WTC11 (cell line): Measurements from ENCODE around the gene ASPN. TPM values are rescaled to one million over a fixed set of nuclear protein-coding genes. Genes with fewer than 3 reads are reported as not detected.

ENCODE experiments used
- ATAC-seq: fragments of 200-7000 bp; cut with Tn5 transposase; 2 replicates; pipeline ENCODE4 v1.10.0; 2021; ENCODE audit warnings: mild to moderate bottlenecking, moderate library complexity
- CTCF ChIA-PET: fragments of 300-600 bp; sonication (Branson Sonifier 250); formaldehyde crosslinking; loops from one replicate; lab custom pipeline; 2021; ENCODE audit warnings: antibody characterized with exemption; lab: Charles Lee
- POLR2A ChIA-PET: fragments of 350-600 bp; sonication (Branson Sonifier 250); formaldehyde crosslinking; loops from one replicate; lab custom pipeline; 2021; ENCODE audit warnings: antibody characterized with exemption; lab: Charles Lee
- DNase-seq: peaks from one replicate; pipeline ENCODE4 v3.0.0; 2021; ENCODE audit warnings: low spot score
- H3K27ac Mint-ChIP-seq: 2 replicates; pipeline ENCODE4 v1.8.0; 2021; ENCODE audit warnings: mixed read lengths
- H3K27me3 Mint-ChIP-seq: 2 replicates; pipeline ENCODE4 v1.8.0; 2021; ENCODE audit warnings: low read depth, mild to moderate bottlenecking, moderate library complexity, mixed read lengths
- H3K36me3 Mint-ChIP-seq: 2 replicates; pipeline ENCODE4 v1.8.0; 2021; ENCODE audit warnings: mixed read lengths
- H3K4me1 Mint-ChIP-seq: 2 replicates; pipeline ENCODE4 v1.8.0; 2022; ENCODE audit warnings: mixed read lengths
- H3K4me3 Mint-ChIP-seq: 2 replicates; pipeline ENCODE4 v1.8.0; 2021; ENCODE audit warnings: mild to moderate bottlenecking, moderate library complexity, mixed read lengths
- H3K9me3 Mint-ChIP-seq: 2 replicates; pipeline ENCODE4 v1.8.0; 2021; ENCODE audit warnings: mixed read lengths
- ATF1 ChIP-seq: sonication (generic); formaldehyde crosslinking; IDR thresholded peaks from 2 replicates; pipeline ENCODE4 v1.8.1; 2023; ENCODE audit warnings: mild to moderate bottlenecking, moderate library complexity, missing genetic modification reagents
- FOXK1 ChIP-seq: sonication (generic); formaldehyde crosslinking; IDR thresholded peaks from 2 replicates; pipeline ENCODE4 v1.8.0; 2022; ENCODE audit warnings: mild to moderate bottlenecking, moderate library complexity, missing genetic modification reagents
- FOXP1 ChIP-seq: sonication (generic); formaldehyde crosslinking; IDR thresholded peaks from 2 replicates; pipeline ENCODE4 v1.8.0; 2022; ENCODE audit warnings: missing genetic modification reagents, mild to moderate bottlenecking, moderate library complexity, borderline replicate concordance
- GABPB1 ChIP-seq: sonication (generic); formaldehyde crosslinking; IDR thresholded peaks from 2 replicates; pipeline ENCODE4 v1.8.1; 2023; ENCODE audit warnings: mild to moderate bottlenecking, missing genetic modification reagents
- GTF2I ChIP-seq: fragments of 250-450 bp; sonication (Bioruptor Pico); conservative IDR thresholded peaks from 2 replicates; pipeline ENCODE4 v1.4.0; 2021; ENCODE audit warnings: mild to moderate bottlenecking
- HMGXB4 ChIP-seq: sonication (generic); formaldehyde crosslinking; IDR thresholded peaks from 2 replicates; pipeline ENCODE4 v1.8.1; 2023; ENCODE audit warnings: mild to moderate bottlenecking, moderate library complexity, missing genetic modification reagents
- JAZF1 ChIP-seq: fragments of 250-450 bp; sonication (Bioruptor Pico); IDR thresholded peaks from 2 replicates; pipeline ENCODE4 v1.9.0; 2021; ENCODE audit warnings: moderate library complexity, mild to moderate bottlenecking, inconsistent platforms
- MLX ChIP-seq: sonication (generic); formaldehyde crosslinking; IDR thresholded peaks from 2 replicates; pipeline ENCODE4 v1.8.1; 2023; ENCODE audit warnings: mild to moderate bottlenecking, missing genetic modification reagents, moderate library complexity
- NFE2L1 ChIP-seq: sonication (generic); formaldehyde crosslinking; IDR thresholded peaks from 2 replicates; pipeline ENCODE4 v1.8.1; 2023; ENCODE audit warnings: missing genetic modification reagents
- NFYB ChIP-seq: sonication (generic); formaldehyde crosslinking; conservative IDR thresholded peaks from 2 replicates; pipeline ENCODE4 v1.8.0; 2022; ENCODE audit warnings: low read depth, missing genetic modification reagents
- NR3C1 ChIP-seq: sonication (generic); formaldehyde crosslinking; conservative IDR thresholded peaks from 2 replicates; pipeline ENCODE4 v1.8.1; 2023; ENCODE audit warnings: low read depth, mild to moderate bottlenecking, missing genetic modification reagents
- RELA ChIP-seq: sonication (generic); formaldehyde crosslinking; IDR thresholded peaks from 2 replicates; pipeline ENCODE4 v1.8.1; 2022; ENCODE audit warnings: missing genetic modification reagents, mild to moderate bottlenecking, borderline replicate concordance
- SMAD3 ChIP-seq: sonication (generic); formaldehyde crosslinking; IDR thresholded peaks from 2 replicates; pipeline ENCODE4 v1.8.0; 2022; ENCODE audit warnings: missing genetic modification reagents, mild to moderate bottlenecking, borderline replicate concordance
- SOX15 ChIP-seq: fragments of 250-450 bp; sonication (Bioruptor Pico); IDR thresholded peaks from 2 replicates; pipeline ENCODE4 v1.9.0; 2021; ENCODE audit warnings: mild to moderate bottlenecking
- TEAD4 ChIP-seq: sonication (generic); formaldehyde crosslinking; IDR thresholded peaks from 2 replicates; pipeline ENCODE4 v1.8.0; 2022; ENCODE audit warnings: mild to moderate bottlenecking, missing genetic modification reagents
- ZNF121 ChIP-seq: sonication (generic); formaldehyde crosslinking; IDR thresholded peaks from 2 replicates; pipeline ENCODE4 v1.8.0; 2023; ENCODE audit warnings: missing genetic modification reagents
- ZNF671 ChIP-seq: fragments of 250-450 bp; sonication (Bioruptor Pico); IDR thresholded peaks from 2 replicates; pipeline ENCODE4 v1.8.0; 2021; ENCODE audit warnings: mild to moderate bottlenecking
- total RNA-seq: library from RNA; stranded (reverse); gene quantifications from 3 replicates; pipeline ENCODE4 v1.2.3, GENCODE V29; 2021
- TF ChIP-seq, protein P1 (sequence below): fragments of 250-450 bp; sonication (Bioruptor Pico); IDR thresholded peaks from 2 replicates; pipeline ENCODE4 v1.9.0; 2021; ENCODE audit warnings: mild to moderate bottlenecking
- TF ChIP-seq, protein P2 (sequence below): sonication (generic); formaldehyde crosslinking; IDR thresholded peaks from 2 replicates; pipeline ENCODE4 v1.8.0; 2022; ENCODE audit warnings: missing genetic modification reagents
- TF ChIP-seq, protein P3 (sequence below): fragments of 250-450 bp; sonication (Bioruptor Pico); IDR thresholded peaks from 2 replicates; pipeline ENCODE4 v1.9.0; 2021; ENCODE audit warnings: moderate library complexity, mild to moderate bottlenecking, inconsistent platforms, borderline replicate concordance
- TF ChIP-seq, protein P4 (sequence below): fragments of 250-450 bp; sonication (Bioruptor Pico); IDR thresholded peaks from 2 replicates; pipeline ENCODE4 v2.1.2; 2022; ENCODE audit warnings: mild to moderate bottlenecking, moderate library complexity

The ASPN gene
- total RNA-seq, 1 experiment from 2014 or later = not detected

DNA sequence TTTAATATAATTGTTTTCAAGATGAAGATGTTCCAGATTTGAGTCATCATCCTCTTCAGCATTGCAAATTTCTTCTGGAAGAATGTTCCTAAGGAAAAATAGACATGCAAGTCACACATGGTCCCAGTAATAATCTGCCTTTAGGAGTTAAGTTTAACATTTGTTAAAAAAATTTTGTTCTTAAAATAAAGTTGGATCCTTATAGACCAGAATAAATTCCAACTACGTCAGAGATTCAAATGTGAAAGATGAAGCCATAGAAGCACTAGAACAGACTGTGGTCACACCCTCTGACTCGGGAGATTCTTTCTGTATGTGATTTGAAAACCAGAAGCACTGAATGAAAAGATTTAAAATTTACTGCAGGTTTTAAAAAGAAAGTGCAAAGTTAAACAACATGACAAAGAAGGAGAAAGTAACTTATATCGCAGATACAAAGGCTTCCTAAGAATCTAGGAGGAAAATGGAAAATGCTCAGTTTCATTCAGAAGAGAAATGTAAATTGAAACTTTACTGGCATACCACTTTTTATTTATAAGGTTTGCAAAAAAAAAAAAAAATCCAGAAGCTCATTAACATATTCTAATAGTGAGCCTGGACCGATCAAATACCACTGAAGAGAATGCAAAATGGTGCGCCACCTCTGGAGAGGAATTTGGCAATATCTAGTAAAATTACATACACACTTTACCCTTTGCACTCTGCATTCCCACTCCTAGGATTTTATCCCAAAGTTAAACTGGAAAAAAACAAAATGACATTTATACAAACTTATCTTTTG is 14.3 kb upstream of the ASPN start:
- DNase-seq = no peak
- no peak overlapping the region for H3K27ac Mint-ChIP-seq
- no peak for TF ChIP-seq FOXK1
- TF ChIP-seq NFYB (CRISPR knock-in tag) = no peak
- no peak for TF ChIP-seq ZNF121 (CRISPR knock-in tag)
- no peak for TF ChIP-seq RELA (CRISPR knock-in tag)
- TF ChIP-seq, protein P1, sequence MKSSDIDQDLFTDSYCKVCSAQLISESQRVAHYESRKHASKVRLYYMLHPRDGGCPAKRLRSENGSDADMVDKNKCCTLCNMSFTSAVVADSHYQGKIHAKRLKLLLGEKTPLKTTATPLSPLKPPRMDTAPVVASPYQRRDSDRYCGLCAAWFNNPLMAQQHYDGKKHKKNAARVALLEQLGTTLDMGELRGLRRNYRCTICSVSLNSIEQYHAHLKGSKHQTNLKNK = no peak
- TF ChIP-seq GABPB1 (CRISPR knock-in tag) = no peak
- no peak for TF ChIP-seq ZNF671 (CRISPR knock-in tag)
- TF ChIP-seq JAZF1 (CRISPR knock-in tag) = no peak
- no peak for TF ChIP-seq NR3C1 (CRISPR knock-in tag)
- TF ChIP-seq FOXP1 = no peak
- TF ChIP-seq SMAD3 = no peak
- no peak for TF ChIP-seq MLX
- no peak for TF ChIP-seq NFE2L1
- TF ChIP-seq, protein P2, sequence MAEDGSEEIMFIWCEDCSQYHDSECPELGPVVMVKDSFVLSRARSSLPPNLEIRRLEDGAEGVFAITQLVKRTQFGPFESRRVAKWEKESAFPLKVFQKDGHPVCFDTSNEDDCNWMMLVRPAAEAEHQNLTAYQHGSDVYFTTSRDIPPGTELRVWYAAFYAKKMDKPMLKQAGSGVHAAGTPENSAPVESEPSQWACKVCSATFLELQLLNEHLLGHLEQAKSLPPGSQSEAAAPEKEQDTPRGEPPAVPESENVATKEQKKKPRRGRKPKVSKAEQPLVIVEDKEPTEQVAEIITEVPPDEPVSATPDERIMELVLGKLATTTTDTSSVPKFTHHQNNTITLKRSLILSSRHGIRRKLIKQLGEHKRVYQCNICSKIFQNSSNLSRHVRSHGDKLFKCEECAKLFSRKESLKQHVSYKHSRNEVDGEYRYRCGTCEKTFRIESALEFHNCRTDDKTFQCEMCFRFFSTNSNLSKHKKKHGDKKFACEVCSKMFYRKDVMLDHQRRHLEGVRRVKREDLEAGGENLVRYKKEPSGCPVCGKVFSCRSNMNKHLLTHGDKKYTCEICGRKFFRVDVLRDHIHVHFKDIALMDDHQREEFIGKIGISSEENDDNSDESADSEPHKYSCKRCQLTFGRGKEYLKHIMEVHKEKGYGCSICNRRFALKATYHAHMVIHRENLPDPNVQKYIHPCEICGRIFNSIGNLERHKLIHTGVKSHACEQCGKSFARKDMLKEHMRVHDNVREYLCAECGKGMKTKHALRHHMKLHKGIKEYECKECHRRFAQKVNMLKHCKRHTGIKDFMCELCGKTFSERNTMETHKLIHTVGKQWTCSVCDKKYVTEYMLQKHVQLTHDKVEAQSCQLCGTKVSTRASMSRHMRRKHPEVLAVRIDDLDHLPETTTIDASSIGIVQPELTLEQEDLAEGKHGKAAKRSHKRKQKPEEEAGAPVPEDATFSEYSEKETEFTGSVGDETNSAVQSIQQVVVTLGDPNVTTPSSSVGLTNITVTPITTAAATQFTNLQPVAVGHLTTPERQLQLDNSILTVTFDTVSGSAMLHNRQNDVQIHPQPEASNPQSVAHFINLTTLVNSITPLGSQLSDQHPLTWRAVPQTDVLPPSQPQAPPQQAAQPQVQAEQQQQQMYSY (CRISPR knock-in tag) = no peak
- no peak for TF ChIP-seq HMGXB4 (CRISPR knock-in tag)
- no peak for TF ChIP-seq ATF1 (CRISPR knock-in tag)
- no peak for TF ChIP-seq SOX15
- no peaks in the 10 kb centered on the region for H3K36me3 Mint-ChIP-seq
- H3K4me1 Mint-ChIP-seq = no peaks in the 10 kb centered on the region
- no peaks in the 10 kb centered on the region for H3K9me3 Mint-ChIP-seq
- no peak overlapping the region for H3K4me3 Mint-ChIP-seq
- ATAC-seq = no peak
- H3K27me3 Mint-ChIP-seq = no peaks in the 10 kb centered on the region
- ChIA-PET CTCF (no interaction called here), POLR2A (no interaction called here)

GRCh38 chr9:92494856-92495255 is 12.6 kb upstream of the ASPN start:
- H3K27me3 Mint-ChIP-seq = no peaks in the 10 kb centered on the region

More at GRCh38 chr9:92494856-92495255, 12.6 kb upstream of the ASPN start:
- H3K36me3 Mint-ChIP-seq = no peaks in the 10 kb centered on the region
- H3K9me3 Mint-ChIP-seq = no peaks in the 10 kb centered on the region
- H3K4me1 Mint-ChIP-seq = no peaks in the 10 kb centered on the region
- ATAC-seq = no peak
- H3K27ac Mint-ChIP-seq = no peak overlapping the region
- ChIA-PET POLR2A (no interaction called here), CTCF (interaction anchor here (1.0 to 1.5 kb wide), 2 partner anchors 212 to 296 kb away, joined by 3 read pairs; no protein-coding TSS in a partner anchor)
- DNase-seq = no peak
- no peak overlapping the region for H3K4me3 Mint-ChIP-seq
- no peak for TF ChIP-seq TEAD4 (CRISPR knock-in tag)
- TF ChIP-seq GTF2I (CRISPR knock-in tag) = no peak
- TF ChIP-seq, protein P3, sequence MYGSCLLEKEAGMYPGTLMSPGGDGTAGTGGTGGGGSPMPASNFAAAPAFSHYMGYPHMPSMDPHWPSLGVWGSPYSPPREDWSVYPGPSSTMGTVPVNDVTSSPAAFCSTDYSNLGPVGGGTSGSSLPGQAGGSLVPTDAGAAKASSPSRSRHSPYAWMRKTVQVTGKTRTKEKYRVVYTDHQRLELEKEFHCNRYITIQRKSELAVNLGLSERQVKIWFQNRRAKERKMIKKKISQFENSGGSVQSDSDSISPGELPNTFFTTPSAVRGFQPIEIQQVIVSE (CRISPR knock-in tag) = no peak
- TF ChIP-seq, protein P4, sequence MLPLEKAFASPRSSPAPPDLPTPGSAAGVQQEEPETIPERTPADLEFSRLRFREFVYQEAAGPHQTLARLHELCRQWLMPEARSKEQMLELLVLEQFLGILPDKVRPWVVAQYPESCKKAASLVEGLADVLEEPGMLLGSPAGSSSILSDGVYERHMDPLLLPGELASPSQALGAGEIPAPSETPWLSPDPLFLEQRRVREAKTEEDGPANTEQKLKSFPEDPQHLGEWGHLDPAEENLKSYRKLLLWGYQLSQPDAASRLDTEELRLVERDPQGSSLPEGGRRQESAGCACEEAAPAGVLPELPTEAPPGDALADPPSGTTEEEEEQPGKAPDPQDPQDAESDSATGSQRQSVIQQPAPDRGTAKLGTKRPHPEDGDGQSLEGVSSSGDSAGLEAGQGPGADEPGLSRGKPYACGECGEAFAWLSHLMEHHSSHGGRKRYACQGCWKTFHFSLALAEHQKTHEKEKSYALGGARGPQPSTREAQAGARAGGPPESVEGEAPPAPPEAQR = no peak
